HepG2 (cell line): ENCODE results near the gene YWHAB. TPM values are rescaled to one million over a fixed set of nuclear protein-coding genes. Genes with fewer than 3 reads are reported as not detected.

Experiments
- ATM ChIP-seq: fragments of 450-650 bp; IDR thresholded peaks from 2 replicates; pipeline ENCODE4 v1.7.1; 2017; ENCODE audit warnings: mild to moderate bottlenecking, borderline replicate concordance
- BHLHE40 ChIP-seq: IDR thresholded peaks from 2 replicates; pipeline ENCODE4 v1.6.1; 2011; ENCODE audit warnings: low read length, improper control_type of control experiment
- FUBP1 ChIP-seq: sonication (generic); formaldehyde crosslinking; IDR thresholded peaks from 2 replicates; pipeline ENCODE4 v1.5.1; 2020; ENCODE audit warnings: missing genetic modification reagents, mild to moderate bottlenecking, borderline replicate concordance
- HIVEP1 ChIP-seq: sonication (generic); formaldehyde crosslinking; IDR thresholded peaks from 2 replicates; pipeline ENCODE4 v1.4.0; 2020; ENCODE audit warnings: mild to moderate bottlenecking, missing genetic modification reagents
- HNF1B ChIP-seq: sonication (generic); formaldehyde crosslinking; IDR thresholded peaks from 2 replicates; pipeline ENCODE4 v1.5.1; 2020; ENCODE audit warnings: mild to moderate bottlenecking, moderate library complexity, missing genetic modification reagents
- KDM1A ChIP-seq: IDR thresholded peaks from 2 replicates; pipeline ENCODE4 v1.6.1; 2016; ENCODE audit warnings: missing compliant biosample characterization
- MATR3 ChIP-seq: sonication (generic); formaldehyde crosslinking; IDR thresholded peaks from 2 replicates; pipeline ENCODE4 v1.4.0; 2020; ENCODE audit warnings: missing genetic modification reagents
- MTF2 ChIP-seq: sonication (generic); formaldehyde crosslinking; IDR thresholded peaks from 2 replicates; pipeline ENCODE4 v1.5.0; 2020; ENCODE audit warnings: missing genetic modification reagents, borderline replicate concordance
- REXO4 ChIP-seq: sonication (generic); formaldehyde crosslinking; IDR thresholded peaks from 2 replicates; pipeline ENCODE4 v1.8.0; 2022; ENCODE audit warnings: missing genetic modification reagents, mild to moderate bottlenecking, borderline replicate concordance
- SPEN ChIP-seq: sonication (generic); formaldehyde crosslinking; IDR thresholded peaks from 2 replicates; pipeline ENCODE4 v1.5.1; 2020; ENCODE audit warnings: low read depth, mild to moderate bottlenecking, missing genetic modification reagents
- SSRP1 ChIP-seq: IDR thresholded peaks from 2 replicates; pipeline ENCODE4 v1.6.1; 2016; ENCODE audit warnings: control low read depth
- STAG1 ChIP-seq: sonication (generic); formaldehyde crosslinking; IDR thresholded peaks from 2 replicates; pipeline ENCODE4 v1.4.0; 2020; ENCODE audit warnings: missing genetic modification reagents
- TFDP2 ChIP-seq: sonication (generic); formaldehyde crosslinking; IDR thresholded peaks from 2 replicates; pipeline ENCODE4 v1.4.0; 2020; ENCODE audit warnings: missing genetic modification reagents
- ZBTB14 ChIP-seq: sonication (generic); formaldehyde crosslinking; IDR thresholded peaks from 2 replicates; pipeline ENCODE4 v1.4.0; 2020; ENCODE audit warnings: missing genetic modification reagents
- ZFP36L1 ChIP-seq: sonication (generic); formaldehyde crosslinking; IDR thresholded peaks from 2 replicates; pipeline ENCODE4 v1.8.0; 2022; ENCODE audit warnings: mild to moderate bottlenecking, missing genetic modification reagents, moderate library complexity
- ZFY ChIP-seq: sonication (generic); formaldehyde crosslinking; IDR thresholded peaks from 2 replicates; pipeline ENCODE4 v1.4.0; 2020; ENCODE audit warnings: missing genetic modification reagents
- ZFYVE20 ChIP-seq: sonication (generic); formaldehyde crosslinking; IDR thresholded peaks from 2 replicates; pipeline ENCODE4 v1.8.0; 2023; ENCODE audit warnings: low read depth, mild to moderate bottlenecking, moderate library complexity, missing genetic modification reagents, borderline replicate concordance
- ZNF556 ChIP-seq: sonication (generic); formaldehyde crosslinking; IDR thresholded peaks from 2 replicates; pipeline ENCODE4 v1.4.0; 2020; ENCODE audit warnings: mild to moderate bottlenecking, missing genetic modification reagents, borderline replicate concordance
- ZNF781 ChIP-seq: sonication (generic); formaldehyde crosslinking; IDR thresholded peaks from 2 replicates; pipeline ENCODE4 v1.5.1; 2020; ENCODE audit warnings: borderline replicate concordance, mild to moderate bottlenecking, missing genetic modification reagents; ENCODE audit errors: not compliant biosample characterization
- polyA plus RNA-seq, 8 experiments: library from polyadenylated mRNA; depleted of rRNA in 3 of 8; stranded (reverse) in 7 of 8; unstranded in 1 of 8; fragments of >200 nt; fragmentation: Illumina TruSeq in 4 of 8; extraction: Trizol in 4 of 8; gene quantifications; 2 replicates each; pipeline versions ENCODE4 v1.2.1 to v1.2.3, GENCODE V29; 2011 to 2016; ENCODE audit warnings: low read depth in 4 of 8, missing spikeins in 1 of 8, mixed read lengths in 1 of 8; ENCODE audit not compliant: insufficient read depth in 1 of 8
- total RNA-seq, 5 experiments: library from RNA; depleted of rRNA; stranded (reverse); fragments of >200 nt; fragmentation: Illumina TruSeq; extraction: Trizol; gene quantifications; 2 replicates each; pipeline ENCODE4 v1.2.3, GENCODE V29; 2016; ENCODE audit warnings: low read depth in 1 of 5
- TF ChIP-seq, protein P1 (sequence below): sonication (generic); formaldehyde crosslinking; IDR thresholded peaks from 2 replicates; pipeline ENCODE4 v1.4.0; 2020; ENCODE audit warnings: missing genetic modification reagents
- TF ChIP-seq, protein P2 (sequence below): sonication (generic); formaldehyde crosslinking; IDR thresholded peaks from 2 replicates; pipeline ENCODE4 v1.4.0; 2020; ENCODE audit warnings: mild to moderate bottlenecking, low read depth, missing genetic modification reagents

The YWHAB gene
- total and polyA plus RNA-seq, 2 of the 13 experiments (the other 11 are each of a cell fraction or from before 2014, with no cell fraction given), result 77.2 to 121 TPM

- no peak for TF ChIP-seq REXO4
- TF ChIP-seq ZBTB14, result no peak; the same call in 1 of the 2 replicates
- TF ChIP-seq MTF2, result no peak
- no peak for TF ChIP-seq ZNF556
- TF ChIP-seq ZFY, result no peak
- 0 out of 2 replicates have a peak, but pooled peaks have one; percentile 11 for TF ChIP-seq KDM1A
- TF ChIP-seq BHLHE40, result no peak
- no peak for TF ChIP-seq ZFP36L1 (CRISPR knock-in tag)
- TF ChIP-seq HNF1B (CRISPR knock-in tag), result no peak
- TF ChIP-seq STAG1 (CRISPR knock-in tag), result no peak
- TF ChIP-seq TFDP2, result no peak
- TF ChIP-seq SPEN, result no peak; the same call in none of the 2 replicates
- TF ChIP-seq MATR3 (CRISPR knock-in tag), result no peak
- TF ChIP-seq HIVEP1 (CRISPR knock-in tag), result no peak
- TF ChIP-seq ZNF781, result no peak
- TF ChIP-seq ZFYVE20 (CRISPR knock-in tag), result no peak
- TF ChIP-seq, protein P1, sequence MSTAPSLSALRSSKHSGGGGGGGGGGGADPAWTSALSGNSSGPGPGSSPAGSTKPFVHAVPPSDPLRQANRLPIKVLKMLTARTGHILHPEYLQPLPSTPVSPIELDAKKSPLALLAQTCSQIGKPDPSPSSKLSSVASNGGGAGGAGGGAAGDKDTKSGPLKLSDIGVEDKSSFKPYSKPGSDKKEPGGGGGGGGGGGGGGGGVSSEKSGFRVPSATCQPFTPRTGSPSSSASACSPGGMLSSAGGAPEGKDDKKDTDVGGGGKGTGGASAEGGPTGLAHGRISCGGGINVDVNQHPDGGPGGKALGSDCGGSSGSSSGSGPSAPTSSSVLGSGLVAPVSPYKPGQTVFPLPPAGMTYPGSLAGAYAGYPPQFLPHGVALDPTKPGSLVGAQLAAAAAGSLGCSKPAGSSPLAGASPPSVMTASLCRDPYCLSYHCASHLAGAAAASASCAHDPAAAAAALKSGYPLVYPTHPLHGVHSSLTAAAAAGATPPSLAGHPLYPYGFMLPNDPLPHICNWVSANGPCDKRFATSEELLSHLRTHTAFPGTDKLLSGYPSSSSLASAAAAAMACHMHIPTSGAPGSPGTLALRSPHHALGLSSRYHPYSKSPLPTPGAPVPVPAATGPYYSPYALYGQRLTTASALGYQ (CRISPR knock-in tag), result no peak
- TF ChIP-seq ATM, result no peak
- TF ChIP-seq, protein P2, sequence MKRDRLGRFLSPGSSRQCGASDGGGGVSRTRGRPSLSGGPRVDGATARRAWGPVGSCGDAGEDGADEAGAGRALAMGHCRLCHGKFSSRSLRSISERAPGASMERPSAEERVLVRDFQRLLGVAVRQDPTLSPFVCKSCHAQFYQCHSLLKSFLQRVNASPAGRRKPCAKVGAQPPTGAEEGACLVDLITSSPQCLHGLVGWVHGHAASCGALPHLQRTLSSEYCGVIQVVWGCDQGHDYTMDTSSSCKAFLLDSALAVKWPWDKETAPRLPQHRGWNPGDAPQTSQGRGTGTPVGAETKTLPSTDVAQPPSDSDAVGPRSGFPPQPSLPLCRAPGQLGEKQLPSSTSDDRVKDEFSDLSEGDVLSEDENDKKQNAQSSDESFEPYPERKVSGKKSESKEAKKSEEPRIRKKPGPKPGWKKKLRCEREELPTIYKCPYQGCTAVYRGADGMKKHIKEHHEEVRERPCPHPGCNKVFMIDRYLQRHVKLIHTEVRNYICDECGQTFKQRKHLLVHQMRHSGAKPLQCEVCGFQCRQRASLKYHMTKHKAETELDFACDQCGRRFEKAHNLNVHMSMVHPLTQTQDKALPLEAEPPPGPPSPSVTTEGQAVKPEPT, result no peak
- TF ChIP-seq FUBP1 (CRISPR knock-in tag), result no peak
- TF ChIP-seq SSRP1 (CRISPR knock-in tag), result no peak
These were observed 25.3 kb downstream of the YWHAB start (continued) for GRCh38 chr20:44910690-44911262.
